ENCODE results near the gene STK33.

DNA sequence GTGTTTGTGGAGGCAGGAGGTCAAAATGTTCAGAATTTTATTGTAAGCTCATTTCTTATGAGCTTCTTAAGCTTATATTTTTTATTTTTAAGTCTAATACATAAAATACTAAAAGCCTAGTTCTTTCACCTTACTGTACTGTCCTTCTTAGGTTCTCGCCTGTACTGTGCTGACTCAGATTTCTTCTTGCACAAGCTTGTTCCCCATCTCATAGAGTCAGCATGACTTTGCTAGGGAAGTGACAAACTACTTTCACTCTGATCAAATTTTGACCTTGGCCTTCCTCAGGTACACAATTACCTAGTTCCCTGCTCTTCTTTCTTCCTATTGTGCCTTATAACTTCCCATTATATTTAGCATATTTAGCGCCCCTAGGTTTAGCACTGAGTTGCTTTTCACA lies 81.5 kb downstream of the STK33 start:
- TF ChIP-seq, protein P1, sequence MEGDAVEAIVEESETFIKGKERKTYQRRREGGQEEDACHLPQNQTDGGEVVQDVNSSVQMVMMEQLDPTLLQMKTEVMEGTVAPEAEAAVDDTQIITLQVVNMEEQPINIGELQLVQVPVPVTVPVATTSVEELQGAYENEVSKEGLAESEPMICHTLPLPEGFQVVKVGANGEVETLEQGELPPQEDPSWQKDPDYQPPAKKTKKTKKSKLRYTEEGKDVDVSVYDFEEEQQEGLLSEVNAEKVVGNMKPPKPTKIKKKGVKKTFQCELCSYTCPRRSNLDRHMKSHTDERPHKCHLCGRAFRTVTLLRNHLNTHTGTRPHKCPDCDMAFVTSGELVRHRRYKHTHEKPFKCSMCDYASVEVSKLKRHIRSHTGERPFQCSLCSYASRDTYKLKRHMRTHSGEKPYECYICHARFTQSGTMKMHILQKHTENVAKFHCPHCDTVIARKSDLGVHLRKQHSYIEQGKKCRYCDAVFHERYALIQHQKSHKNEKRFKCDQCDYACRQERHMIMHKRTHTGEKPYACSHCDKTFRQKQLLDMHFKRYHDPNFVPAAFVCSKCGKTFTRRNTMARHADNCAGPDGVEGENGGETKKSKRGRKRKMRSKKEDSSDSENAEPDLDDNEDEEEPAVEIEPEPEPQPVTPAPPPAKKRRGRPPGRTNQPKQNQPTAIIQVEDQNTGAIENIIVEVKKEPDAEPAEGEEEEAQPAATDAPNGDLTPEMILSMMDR (IDR thresholded peaks at IDR 0.05; ENCODE audit: borderline replicate concordance, extremely low read depth, low read length, poor library complexity, severe bottlenecking) = no peak
- no peak for TF ChIP-seq EZH2 (IDR thresholded peaks at IDR 0.05; ENCODE audit: borderline replicate concordance, low read depth, low read length, severe bottlenecking)
